ENCODE data around the gene PBX3.

Gene PBX3

GRCh38 chr9:125863923-125864322, 116.8 kb downstream of the PBX3 start:
- no peak overlapping the region for H3K27ac ChIP-seq (ENCODE audit: low read depth, low read length)
- no peaks in the 10 kb centered on the region for H3K9me2 ChIP-seq (replicated peaks; ENCODE audit: control insufficient read depth, low read length)
- no peaks in the 10 kb centered on the region; the same call in 1 of the 2 replicates for H4K20me1 ChIP-seq (ENCODE audit: control insufficient read depth, insufficient read depth, low read depth, low read length)
- H3K4me2 ChIP-seq (ENCODE audit: low read length): no peak overlapping the region
- H3K79me2 ChIP-seq (ENCODE audit: control insufficient read depth, low read length): peaks cover 21% of the 10 kb centered on the region
- no peaks in the 10 kb centered on the region for H3K36me3 ChIP-seq (ENCODE audit: control insufficient read depth, low read length)
- no peaks in the 10 kb centered on the region for H3K4me1 ChIP-seq (ENCODE audit: control insufficient read depth, low read length)
- H3F3A ChIP-seq (ENCODE audit: control insufficient read depth, insufficient read depth): no peaks in the 10 kb centered on the region
- no peak for TF ChIP-seq CTCF (IDR thresholded peaks at IDR 0.05; ENCODE audit: low read depth, low read length, poor library complexity, severe bottlenecking)
- no peak for TF ChIP-seq EZH2phosphoT487 (IDR thresholded peaks at IDR 0.05; ENCODE audit: borderline replicate concordance, low read length)
- no peaks in the 10 kb centered on the region for H3K27me3 ChIP-seq (ENCODE audit: control insufficient read depth, low read length)
- no peak overlapping the region for H3K4me3 ChIP-seq (ENCODE audit: low read length)
- H3K9me3 ChIP-seq (ENCODE audit: control insufficient read depth, insufficient read depth, low read length): no peaks in the 10 kb centered on the region

GRCh38 chr9:125867751-125868415, 120.7 kb downstream of the PBX3 start:
- Histone ChIP-seq H3K4me1 (ENCODE audit: control insufficient read depth, low read length) (no peaks in the 10 kb centered on the region), H3K9me3 (ENCODE audit: control insufficient read depth, insufficient read depth, low read length) (no peaks in the 10 kb centered on the region), H3F3A (ENCODE audit: control insufficient read depth, insufficient read depth) (no peaks in the 10 kb centered on the region), H3K79me2 (ENCODE audit: control insufficient read depth, low read length) (peaks cover 12% of the 10 kb centered on the region), H3K9me2 (replicated peaks; ENCODE audit: control insufficient read depth, low read length) (no peaks in the 10 kb centered on the region), H3K36me3 (ENCODE audit: control insufficient read depth, low read length) (no peaks in the 10 kb centered on the region), H4K20me1 (ENCODE audit: control insufficient read depth, insufficient read depth, low read depth, low read length) (no peaks in the 10 kb centered on the region; the same call in 1 of the 2 replicates), H3K27ac (ENCODE audit: low read depth, low read length) (no peak overlapping the region), H3K27me3 (ENCODE audit: control insufficient read depth, low read length) (no peaks in the 10 kb centered on the region), H3K4me3 (ENCODE audit: low read length) (no peak overlapping the region), H3K4me2 (ENCODE audit: low read length) (no peak overlapping the region)
- no peak for TF ChIP-seq EZH2phosphoT487 (IDR thresholded peaks at IDR 0.05; ENCODE audit: borderline replicate concordance, low read length)
- TF ChIP-seq CTCF (IDR thresholded peaks at IDR 0.05; ENCODE audit: low read depth, low read length, poor library complexity, severe bottlenecking): no peak

- TF ChIP-seq EZH2phosphoT487 (IDR thresholded peaks at IDR 0.05; ENCODE audit: borderline replicate concordance, low read length) (no peak), CTCF (IDR thresholded peaks at IDR 0.05; ENCODE audit: low read depth, low read length, poor library complexity, severe bottlenecking) (no peak)
- H3K79me2 ChIP-seq (ENCODE audit: control insufficient read depth, low read length): peaks cover 2% of the 10 kb centered on the region; the same call in 1 of the 2 replicates
These were observed 131.0 kb downstream of the PBX3 start for GRCh38 chr9:125878164-125878631.

More at GRCh38 chr9:125878164-125878631, 131.0 kb downstream of the PBX3 start:
- Histone ChIP-seq H4K20me1 (ENCODE audit: control insufficient read depth, insufficient read depth, low read depth, low read length) (no peaks in the 10 kb centered on the region; the same call in 1 of the 2 replicates), H3K4me1 (ENCODE audit: control insufficient read depth, low read length) (no peaks in the 10 kb centered on the region), H3K9me2 (replicated peaks; ENCODE audit: control insufficient read depth, low read length) (no peaks in the 10 kb centered on the region), H3F3A (ENCODE audit: control insufficient read depth, insufficient read depth) (no peaks in the 10 kb centered on the region), H3K9me3 (ENCODE audit: control insufficient read depth, insufficient read depth, low read length) (no peaks in the 10 kb centered on the region), H3K27me3 (ENCODE audit: control insufficient read depth, low read length) (no peaks in the 10 kb centered on the region), H3K4me3 (ENCODE audit: low read length) (no peak overlapping the region), H3K27ac (ENCODE audit: low read depth, low read length) (no peak overlapping the region), H3K4me2 (ENCODE audit: low read length) (no peak overlapping the region), H3K36me3 (ENCODE audit: control insufficient read depth, low read length) (no peaks in the 10 kb centered on the region)
